GM23248 (cell line): ENCODE measurements around the gene KIAA1210.

Experiments
- EZH2 ChIP-seq: fragments of 200-600 bp; sonication (generic); IDR thresholded peaks from 2 replicates; pipeline ENCODE4 v1.6.1; 2018; ENCODE audit warnings: antibody characterized with exemption, mild to moderate bottlenecking; ENCODE audit not compliant: insufficient read depth, poor library complexity, severe bottlenecking
- EZH2phosphoT487 ChIP-seq: fragments of 200-600 bp; sonication (generic); IDR thresholded peaks from 2 replicates; pipeline ENCODE4 v1.6.1; 2018; ENCODE audit warnings: antibody characterized with exemption, moderate library complexity, mild to moderate bottlenecking, low read depth; ENCODE audit not compliant: insufficient read depth

DNA sequence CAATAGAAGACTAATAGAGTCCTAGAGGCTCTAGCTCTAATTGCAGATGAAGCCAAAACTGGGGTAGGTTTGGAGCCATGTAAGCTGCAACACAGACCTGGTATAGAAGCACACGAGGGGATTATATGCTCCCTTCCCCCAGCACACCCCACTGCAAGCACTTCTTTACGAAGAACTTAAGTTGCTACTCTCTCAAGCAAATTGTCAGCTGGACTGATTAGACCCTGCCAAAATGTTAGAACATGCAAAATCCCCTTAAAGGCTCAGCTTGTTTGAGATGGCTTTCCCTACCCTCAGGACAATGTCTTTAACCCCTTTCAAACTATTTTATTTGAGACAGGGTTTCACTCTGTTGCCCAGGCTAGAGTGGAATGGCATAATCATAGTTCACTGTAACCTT is 4.7 kb upstream of the KIAA1210 start:
- TF ChIP-seq EZH2phosphoT487, result no peak
- TF ChIP-seq EZH2, result no peak
